NCI-H2107 treated with DMSO at 0.1 percent for 48 hours (cell line): ENCODE measurements around the gene ADGRV1.

Source experiments
- DNase-seq: peaks from one replicate; lab custom pipeline; 2025; ENCODE audit not compliant: unreplicated experiment; lab: John Stamatoyannopoulos, UW

ADGRV1 gene

DNA sequence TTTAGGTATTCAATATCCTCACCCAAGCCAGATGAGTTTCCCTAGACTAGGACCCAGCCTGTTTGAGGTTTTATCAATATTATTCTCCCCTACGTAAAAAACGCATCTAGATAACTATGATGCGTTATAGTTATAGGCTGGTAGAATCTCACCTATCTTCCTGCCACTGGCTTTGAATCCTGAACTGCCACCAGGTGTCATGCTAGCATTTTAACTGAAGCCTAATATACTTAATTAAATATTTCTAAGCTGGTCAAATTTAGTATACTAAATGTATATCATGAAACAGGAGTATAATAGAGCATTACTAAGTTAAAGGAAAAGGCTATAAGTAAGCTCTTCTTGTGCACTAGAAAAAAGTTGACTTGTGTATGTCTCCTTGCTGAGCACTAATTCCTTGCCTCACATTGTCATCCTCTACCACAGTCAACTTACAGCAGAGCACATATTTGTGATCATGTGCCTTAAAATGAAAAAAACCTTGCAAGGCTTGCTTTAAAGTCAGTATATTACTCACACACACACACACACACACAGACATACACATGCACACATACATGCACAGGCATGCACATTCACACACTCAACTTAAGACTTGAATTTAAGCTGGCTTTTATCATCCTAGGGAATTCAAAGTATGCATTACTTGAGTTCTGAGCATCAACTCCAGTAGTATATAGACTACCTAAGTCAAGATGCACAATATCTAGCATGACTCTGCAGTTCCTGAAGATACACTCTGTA lies 303.4 kb downstream of the ADGRV1 start:
- no peak for DNase-seq

DNA sequence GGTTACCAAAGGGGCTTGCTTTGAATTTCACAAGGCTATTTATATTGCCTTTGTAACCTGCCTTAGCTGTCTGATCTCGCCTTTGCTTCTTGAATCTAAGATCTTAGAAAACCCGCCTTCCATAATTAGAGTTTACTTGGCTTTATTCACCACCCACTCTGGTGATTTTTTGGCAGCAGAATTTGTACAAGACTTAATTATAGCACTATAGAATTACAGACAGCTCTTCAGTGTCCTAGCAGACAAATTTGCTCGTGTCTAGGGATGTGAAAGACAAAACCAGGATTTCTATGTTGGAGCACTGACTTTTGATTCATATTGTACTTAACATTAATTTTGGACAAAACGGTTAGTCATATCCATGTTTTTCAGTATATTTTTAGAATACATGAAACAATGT lies 306.6 kb downstream of the ADGRV1 start:
- DNase-seq: no peak

DNA sequence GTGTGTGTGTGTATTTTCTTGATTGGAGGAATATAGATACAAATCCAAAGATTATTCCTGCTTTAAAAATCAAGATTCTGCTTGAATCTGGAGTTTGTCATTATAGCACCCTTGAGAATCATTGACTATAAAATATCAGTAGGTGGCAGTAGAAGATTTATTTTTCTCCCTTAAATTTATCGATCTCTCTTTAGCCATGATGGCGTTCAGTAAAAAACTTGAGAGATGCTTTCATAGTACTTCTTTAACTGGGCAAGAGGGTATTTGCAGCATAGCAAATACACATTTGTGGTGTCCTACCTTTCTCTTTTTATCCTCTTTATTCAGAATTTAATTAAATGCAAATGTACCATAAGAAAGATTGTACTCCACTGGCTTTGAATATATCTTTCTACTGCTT lies 307.7 kb downstream of the ADGRV1 start:
- peak; percentile 40 for DNase-seq

DNA sequence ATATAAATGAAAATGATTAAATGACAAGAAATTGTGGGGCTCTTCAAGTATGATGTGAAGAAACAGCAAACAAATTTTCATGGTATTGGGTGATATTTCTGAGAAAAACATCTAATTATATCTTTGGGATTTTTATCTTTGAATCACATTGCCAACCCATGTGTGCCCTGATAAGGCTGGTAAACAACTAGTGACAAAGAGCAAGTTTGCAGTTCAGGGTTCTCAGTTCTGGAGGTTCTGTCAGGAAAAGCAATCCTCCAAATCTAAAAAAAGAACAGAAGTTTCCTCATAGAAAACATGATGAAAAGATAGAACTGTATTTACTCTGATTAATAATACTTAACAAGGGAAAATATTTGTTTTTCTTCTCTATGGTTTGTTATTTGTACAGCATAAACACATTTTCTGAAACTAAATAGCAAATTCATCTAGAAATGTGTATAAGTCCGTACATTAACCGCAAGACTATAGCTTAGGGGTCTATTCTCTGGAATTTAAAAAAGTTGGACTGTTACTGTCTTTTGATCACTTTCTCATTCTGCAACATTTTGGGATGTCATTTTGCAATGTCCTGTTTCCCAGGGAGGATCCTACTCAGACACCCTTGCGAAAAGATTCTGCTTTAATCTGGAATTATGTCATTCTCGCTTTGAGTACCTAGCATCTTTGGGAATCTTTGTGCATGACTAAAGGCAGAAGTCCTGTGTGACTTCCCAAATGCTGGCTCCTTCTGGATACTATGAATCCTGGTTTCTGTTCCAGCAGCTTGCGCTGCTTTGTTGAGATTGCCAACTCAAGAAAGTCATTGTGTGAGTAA lies 308.5 kb downstream of the ADGRV1 start:
- DNase-seq: no peak

DNA sequence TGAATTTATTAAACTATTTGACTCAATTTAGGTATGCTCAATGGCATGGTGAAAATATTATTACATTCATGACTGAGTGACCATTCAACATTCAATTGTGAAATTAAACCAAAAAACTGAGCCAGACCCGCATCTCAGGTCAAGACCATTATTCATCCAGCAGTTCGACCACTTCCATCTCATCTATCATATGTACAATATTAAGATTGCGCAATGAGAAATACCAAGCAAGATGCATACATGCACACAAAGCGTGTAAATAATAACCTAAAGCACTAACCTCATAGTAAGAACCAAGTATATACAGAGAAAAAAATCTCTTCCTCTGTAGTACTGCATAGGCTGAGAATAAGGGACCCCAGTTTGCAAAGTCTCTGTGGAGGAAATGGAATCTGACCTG lies 310.2 kb downstream of the ADGRV1 start:
- DNase-seq: no peak

DNA sequence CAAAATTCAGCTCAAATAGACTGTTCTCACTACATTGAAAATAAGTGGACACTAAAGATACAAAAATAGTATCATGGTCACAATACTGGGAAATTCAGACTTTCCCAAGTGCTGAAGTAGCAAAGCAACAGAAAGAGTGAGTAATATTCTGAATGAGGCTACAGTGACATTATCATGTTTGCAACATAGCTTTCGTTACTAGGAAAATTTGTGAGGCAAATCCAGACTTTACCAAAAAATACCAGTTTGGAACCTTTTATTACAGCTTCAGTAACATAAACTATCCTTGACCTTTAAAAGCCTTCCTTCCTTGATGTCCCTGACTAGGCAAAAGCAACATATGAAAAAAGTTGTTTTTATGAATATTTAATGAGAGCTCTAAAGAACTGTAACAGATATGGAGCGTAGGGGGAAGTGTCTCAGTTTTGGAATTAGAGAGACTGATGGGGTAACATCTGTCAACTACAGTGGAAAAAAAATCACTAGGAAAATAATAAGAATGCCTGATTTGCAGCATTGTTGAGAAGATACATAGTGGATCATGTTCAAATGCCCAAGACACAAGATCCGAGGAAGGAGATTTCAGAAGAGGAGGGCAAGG lies 312.9 kb downstream of the ADGRV1 start:
- DNase-seq: no peak

DNA sequence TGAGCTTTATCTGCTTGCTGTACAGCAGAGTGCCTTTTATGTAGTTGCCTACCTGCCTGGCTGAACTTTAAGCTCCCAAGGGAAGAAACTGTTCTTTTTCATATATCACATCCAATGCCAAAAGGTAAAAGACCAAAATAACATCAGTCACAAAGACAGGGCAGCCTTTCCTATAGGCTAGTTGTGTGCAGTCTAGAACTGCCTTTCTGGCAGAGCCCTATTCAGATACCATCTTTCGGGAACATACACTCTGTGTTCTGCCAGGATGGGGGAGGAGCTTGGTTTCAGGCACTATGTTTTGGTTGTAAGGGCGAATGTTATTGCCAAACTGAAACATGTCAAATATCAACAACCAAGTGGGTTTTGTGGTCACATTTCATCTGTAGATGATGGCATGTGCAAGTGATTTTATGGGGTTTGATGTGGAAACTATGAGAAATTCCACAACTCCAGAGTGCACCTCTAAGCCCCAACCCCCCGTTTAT lies 314.5 kb downstream of the ADGRV1 start:
- DNase-seq: no peak

DNA sequence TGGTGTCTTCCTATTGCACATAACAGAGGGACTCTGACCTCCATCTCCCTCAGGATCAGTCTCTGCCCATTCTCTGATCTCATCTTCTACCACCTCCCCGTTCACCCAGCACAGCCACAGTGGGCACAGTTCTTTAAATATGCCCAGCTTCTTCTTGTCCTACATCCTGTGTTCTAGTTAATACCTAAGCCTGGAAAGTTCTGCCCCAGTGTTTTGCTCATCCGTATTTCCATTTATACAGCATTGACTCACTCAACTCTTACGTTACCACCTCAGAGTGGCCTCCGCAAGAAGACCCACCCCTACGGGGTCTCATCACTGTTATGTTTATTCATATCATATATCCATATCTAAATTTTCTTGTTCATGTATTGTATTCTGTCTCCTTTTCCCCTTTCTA lies 315.5 kb downstream of the ADGRV1 start:
- no peak for DNase-seq

DNA sequence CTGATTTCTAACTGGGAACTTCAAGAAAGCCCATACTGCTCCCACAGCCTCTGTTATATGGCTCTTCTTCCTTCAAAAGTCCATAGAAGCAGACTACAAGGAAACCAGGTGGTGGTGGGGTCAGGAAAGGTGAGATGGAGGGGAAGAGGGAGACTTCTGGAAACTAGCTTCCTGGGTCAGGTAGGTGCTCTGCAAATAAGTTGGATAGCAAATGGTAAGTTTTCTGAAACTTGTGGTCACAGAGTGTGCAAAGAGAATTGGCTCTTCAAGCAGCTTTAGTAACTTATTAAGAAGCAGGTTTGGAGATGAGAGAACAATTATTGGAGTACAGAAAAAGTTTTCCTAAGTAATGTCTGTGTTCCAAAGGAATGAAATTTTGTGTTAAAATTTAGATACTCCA lies 316.9 kb downstream of the ADGRV1 start:
- no peak for DNase-seq

DNA sequence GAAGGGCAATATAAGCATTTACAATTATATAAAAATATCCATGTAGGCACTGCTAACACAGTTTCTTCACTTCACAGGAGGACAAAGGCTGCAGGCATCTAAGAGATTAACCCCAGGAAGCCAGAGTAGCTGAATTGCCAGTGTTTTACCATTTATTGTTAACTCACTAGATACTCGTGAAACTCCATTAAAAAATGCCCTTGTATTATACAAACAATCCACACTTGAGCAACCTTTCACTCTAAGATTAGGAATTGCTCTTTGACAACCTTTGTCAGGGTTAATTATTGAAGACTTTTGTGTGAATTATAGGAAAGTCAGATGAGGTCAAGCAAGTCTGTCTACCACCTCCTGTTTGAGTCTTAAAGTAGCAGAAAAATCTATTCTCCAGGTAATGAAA lies 317.8 kb downstream of the ADGRV1 start:
- no peak for DNase-seq

DNA sequence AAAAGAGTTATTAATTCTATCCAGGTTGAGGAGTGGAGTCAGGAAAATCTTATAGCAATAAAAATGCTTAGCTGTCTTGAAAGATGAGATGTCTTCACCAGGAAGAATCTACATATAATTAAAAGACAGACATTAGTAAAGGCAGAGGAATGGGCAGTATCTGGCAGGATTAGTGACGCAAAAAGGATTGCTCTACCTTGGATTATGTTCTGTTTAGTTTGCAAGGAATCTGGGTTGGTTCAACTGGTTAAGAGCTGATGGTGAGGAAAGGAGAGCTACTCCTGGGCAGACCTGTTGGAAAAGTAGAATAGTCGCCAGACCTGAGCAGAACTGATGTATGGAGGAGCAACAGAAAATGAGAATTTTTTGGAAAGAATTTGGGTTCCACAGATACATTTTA lies 318.5 kb downstream of the ADGRV1 start:
- no peak for DNase-seq

DNA sequence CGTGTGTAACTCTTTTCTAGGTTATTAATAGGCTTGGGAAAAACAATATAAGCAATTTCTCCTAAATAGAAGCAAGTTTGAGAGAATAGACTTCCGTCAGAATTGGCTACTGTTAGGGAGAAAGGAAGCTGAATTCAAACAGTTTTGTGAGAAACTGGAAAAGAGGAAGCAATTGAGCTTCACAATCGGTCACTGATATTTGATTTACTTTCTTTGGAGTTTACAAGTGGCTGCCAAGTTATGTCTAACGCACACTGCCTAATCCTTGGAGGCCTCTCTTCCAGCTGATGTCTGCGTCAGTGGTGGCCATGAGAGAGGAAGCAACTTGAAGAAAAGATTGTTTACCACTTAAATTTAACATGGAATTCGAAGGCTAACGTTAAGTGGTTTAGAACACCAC lies 319.5 kb downstream of the ADGRV1 start:
- DNase-seq: no peak

DNA sequence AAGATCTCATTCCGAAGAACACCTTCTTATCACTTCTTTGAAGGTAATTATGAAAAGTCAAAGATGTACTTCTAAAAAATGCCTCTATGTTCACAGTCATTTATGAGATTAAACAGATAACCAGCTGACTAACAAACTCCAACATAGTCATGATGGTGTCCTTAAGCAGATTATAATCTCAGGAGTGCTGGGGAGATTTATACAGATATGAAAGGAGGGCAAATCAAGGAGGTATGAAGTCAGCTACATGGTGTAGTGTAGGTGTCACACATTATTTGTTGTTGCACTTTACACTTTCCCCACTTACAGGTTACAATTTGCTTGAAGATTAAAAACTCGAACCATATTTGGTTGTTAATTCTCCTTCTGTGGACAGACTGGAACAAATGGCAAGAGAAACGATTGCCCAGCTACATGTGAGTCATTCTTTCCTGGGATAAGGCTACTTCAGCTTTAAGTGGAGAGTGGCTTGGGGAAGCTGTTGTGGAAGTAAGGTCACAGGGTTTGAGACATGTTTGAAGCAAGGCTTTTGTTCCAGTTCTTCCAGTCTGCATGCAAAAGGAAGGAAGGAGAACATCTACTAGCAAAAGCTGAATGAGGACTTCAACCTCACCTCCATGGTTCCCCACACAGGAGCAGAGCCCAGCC lies 320.1 kb downstream of the ADGRV1 start:
- no peak for DNase-seq

DNA sequence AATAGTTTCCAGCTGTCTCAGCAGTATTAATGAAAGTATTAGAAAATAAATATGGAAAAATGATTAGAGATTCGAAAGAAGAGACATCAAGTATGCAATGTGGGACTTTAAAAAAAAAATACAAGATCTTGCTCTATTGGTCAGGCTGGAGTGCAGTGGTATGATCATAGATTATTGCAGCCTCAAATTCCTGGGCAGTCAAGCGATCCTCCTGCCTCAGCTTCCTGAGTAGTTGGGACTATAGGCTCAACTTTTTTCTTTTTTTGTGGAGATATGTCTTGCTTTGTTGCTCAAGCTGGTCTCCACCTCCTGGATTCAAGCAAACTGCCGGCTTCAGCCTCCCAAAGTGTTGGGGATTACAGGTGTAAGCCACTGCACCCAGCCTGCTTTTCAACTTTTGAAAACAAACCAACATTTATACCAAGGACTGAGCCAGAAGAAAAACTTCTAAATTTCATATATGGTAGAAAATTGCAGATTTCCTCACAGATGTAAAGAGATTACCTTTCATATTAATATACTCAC lies 323.1 kb downstream of the ADGRV1 start:
- no peak for DNase-seq

DNA sequence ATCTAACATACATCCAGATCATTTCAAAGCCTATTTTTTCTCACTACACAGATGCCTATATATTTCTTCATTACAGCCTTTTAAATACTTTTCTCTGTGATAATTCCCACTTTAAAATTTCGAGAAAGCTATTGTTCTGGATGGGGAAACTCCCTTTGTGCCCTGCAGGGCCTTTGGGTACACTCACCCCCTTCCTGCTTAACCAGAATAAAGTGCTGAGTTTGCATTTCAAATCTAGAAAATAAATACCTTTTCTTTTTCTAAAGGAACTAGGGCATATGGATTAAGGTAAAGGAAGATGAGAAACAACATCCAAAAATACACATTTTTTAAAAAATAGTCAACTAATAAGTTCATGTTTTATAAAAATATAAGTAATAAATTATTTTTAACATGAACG lies 323.9 kb downstream of the ADGRV1 start:
- DNase-seq: no peak

DNA sequence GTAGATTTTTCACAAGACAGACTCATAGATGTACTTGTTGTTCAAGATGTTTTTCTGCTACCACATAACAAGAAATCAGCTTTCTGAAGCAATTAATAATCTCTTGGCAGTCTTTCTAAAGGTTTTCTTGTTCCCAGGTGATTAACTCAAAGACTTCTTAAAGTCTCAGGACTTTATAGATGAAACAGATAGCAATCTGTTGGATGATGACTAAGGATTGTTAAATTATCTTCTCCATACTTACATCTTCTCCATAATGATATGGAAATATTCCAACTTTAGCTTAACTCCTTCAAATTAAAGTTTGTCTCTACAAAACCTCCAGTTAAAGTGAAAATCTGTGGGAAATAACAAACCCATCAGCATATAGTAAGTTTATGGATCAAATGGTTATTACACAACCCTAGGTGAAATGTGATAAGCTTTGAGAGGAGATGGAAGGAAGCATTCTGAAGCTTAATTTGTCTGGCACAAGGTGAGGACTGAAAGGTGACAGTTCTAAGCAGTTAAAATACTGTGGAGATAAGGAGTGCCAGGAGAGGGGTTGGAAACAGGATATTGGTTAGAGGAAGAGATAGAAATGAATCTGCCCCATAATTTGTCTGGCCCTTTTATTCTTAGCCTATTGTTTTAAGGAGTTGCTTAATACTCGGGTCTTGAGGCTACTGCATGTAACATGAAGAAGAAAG lies 326.7 kb downstream of the ADGRV1 start:
- no peak for DNase-seq

DNA sequence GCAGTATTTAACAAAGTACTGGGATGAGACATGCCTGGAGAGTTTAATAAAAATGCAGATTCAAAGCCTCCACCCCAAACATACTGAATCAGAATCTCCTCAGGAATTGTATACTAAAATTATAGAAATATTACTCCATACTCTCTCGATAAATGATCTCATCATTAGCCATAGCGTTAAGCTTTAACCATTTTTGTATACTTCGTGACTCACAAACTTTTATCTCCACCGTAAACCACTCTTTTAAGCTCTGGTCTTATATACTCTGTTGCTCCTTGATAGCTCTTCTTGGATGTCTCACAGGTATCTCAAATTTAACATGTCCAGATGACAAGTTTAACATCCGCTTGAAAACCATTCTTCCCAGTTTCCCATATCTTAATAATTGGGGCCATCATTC lies 327.8 kb downstream of the ADGRV1 start:
- no peak for DNase-seq

DNA sequence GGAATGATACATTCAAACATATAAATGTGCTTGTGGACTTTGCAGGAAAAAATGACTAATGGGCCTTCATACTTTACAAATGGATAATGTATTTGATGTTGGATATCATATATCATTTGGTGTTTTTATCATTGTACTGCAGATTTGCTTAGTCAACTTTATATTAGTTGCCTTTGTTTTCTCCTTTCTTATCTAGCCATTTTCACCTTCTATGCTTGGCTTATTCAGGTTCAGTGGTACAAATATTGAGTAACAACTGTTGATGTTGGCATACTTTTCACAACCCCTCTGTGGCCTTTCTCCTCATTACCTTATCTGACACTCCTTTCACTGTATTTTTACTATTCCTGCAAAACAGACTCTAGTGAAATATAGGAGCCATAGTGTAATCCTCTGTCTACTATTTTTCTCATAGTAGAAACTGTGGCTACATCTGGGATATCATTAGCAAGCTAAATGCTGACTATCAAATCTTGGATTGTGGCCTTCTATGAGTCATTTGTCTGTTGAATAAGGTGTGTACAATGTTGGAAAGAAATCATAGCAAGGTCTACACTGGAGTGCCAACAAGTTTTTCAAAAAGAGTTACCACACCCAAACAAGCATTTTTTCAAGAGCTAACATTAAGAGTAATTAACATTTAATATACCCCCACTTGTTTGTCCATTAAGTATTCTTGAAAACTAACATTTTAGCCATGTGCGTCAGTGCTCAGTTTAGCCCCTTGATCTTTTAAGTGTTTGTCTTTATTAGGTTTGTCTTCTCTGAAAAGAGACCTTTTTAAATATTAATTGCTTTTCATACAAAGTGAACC lies 330.1 kb downstream of the ADGRV1 start:
- DNase-seq: no peak

DNA sequence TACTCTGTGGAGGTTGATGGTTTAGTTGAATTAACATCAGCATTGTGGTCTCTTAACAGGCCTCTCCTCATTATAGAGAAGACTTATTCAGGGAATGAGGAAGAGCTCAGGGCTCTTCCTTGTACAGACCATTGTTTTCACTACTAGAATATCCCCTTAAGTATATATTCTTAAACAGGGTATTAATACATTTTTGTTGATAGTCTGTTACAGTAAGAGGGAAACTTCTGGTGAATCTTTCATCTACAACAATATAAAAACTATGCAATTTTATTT lies 330.7 kb downstream of the ADGRV1 start:
- no peak for DNase-seq

DNA sequence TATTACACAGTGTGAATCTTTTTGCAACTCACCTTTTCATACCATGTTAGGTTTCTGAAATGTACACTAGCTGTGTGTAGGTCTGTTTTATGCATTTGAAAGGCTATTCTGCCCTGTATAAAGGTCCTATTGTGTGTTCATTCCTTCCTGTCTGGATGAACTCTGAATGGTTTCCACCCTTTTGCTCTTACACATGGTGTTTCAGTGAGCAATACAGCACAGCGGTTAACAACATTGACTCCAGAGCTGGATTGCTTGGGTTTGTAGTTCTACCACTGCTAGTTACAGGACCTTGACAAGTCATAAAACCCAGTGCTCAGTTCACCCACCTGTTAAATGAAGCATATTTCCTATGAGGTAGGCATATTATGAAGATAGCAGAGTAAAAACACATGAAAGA lies 331.6 kb downstream of the ADGRV1 start:
- no peak for DNase-seq
